Esophagus muscularis mucosa (tissue), 3 donors: ENCODE measurements around the gene SAMD7.

Experiments used
- CTCF ChIP-seq, 3 experiments: fragments of 200-600 bp in 2 of 3; fragments of 450-650 bp in 1 of 3; sonication (generic) in 2 of 3; IDR thresholded peaks; one replicate each; pipeline ENCODE4 v1.5.1; 2017 to 2019; ENCODE audit warnings: antibody characterized with exemption in 3 of 3, mild to moderate bottlenecking in 2 of 3, moderate library complexity in 1 of 3
- POLR2AphosphoS5 ChIP-seq, 2 donors: sonication (generic); formaldehyde crosslinking; IDR thresholded peaks; one replicate each; pipeline ENCODE4 v1.6.1; 2017; ENCODE audit warnings: antibody characterized with exemption in 2 of 2

GRCh38 chr3:169880576-169881250 lies 30.7 kb upstream of the SAMD7 start:
- TF ChIP-seq POLR2AphosphoS5 (IDR thresholded peaks at IDR 0.05) = no peak
- TF ChIP-seq CTCF (IDR thresholded peaks at IDR 0.05) = no peak
